HG03469 (cell line): ENCODE results near the gene TOLLIP.

Source experiments
- ATAC-seq: cut with Tn5 transposase; IDR thresholded peaks from one replicate; pipeline ENCODE4 v1.9.1; 2021; ENCODE audit warnings: mild to moderate bottlenecking, moderate library complexity, moderate number of reproducible peaks; ENCODE audit not compliant: unreplicated experiment

The TOLLIP gene

GRCh38 chr11:1317993-1318392 is 8.6 kb upstream of the TOLLIP start:
- ATAC-seq, result no peak

- no peak for ATAC-seq
Measured at GRCh38 chr11:1317432-1317831, 8.0 kb upstream of the TOLLIP start.

- no peak for ATAC-seq
Measured at GRCh38 chr11:1310772-1311468, 1.5 kb upstream of the TOLLIP start.

DNA sequence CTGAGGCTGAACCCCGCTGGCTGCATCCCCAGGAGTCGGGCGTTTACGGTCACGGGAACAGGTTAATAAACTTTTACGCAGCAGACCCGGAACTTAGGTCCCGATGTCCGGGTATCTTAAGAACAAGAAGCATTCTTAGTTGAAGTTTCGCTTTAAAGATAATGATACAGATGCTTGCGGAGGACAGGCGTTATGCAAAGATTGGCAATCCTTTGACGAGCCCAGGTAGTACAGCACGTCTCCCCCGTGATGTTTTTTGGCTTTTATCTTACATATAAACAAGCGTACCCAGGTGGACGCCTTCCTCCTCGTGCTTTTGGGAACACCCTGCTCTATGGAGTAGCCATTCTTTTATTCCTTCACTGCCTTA is 871 bp upstream of the TOLLIP start:
- no peak for ATAC-seq

DNA sequence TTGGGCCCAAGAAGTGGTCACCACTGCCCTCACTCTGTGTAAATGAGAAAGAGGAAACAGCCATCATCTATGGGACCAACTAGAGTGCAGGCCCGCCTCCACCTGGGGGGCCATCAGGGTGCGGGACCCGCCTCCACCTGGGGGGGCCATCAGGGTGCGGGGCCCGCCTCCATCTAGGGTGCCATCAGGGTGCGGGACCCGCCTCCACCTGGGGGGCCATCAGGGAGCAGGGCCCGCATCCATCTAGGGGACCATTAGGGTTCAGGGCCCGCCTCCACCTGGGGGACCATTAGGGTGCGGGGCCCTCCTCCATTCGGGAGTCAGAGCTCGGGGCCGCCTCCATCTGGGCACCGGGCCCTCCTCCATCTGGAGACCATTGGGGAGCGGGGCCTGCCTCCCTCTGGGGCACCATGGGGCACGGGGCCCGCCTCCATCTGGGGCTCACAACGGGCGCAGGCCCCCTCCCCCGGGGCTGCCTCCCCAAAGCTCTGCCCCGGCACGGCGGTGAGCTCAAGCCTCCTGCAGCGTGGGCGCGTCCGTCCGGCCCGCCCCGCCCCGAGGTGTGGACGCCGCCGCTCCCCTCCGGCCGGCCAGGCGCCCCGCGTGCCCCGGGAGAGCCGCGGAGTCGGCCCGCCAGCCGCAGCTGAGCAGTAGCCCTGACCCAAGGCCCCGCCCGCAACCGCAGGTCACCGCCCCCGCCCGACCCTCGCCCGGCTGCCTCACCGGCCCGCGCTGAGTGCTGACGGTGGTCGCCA is 512 bp downstream of the TOLLIP start:
- peak; percentile 5 for ATAC-seq

GRCh38 chr11:1307998-1308742 is 1.3 kb downstream of the TOLLIP start:
- ATAC-seq, result no peak

- no peak for ATAC-seq
Measured at GRCh38 chr11:1307163-1307870, 2.1 kb downstream of the TOLLIP start.

DNA sequence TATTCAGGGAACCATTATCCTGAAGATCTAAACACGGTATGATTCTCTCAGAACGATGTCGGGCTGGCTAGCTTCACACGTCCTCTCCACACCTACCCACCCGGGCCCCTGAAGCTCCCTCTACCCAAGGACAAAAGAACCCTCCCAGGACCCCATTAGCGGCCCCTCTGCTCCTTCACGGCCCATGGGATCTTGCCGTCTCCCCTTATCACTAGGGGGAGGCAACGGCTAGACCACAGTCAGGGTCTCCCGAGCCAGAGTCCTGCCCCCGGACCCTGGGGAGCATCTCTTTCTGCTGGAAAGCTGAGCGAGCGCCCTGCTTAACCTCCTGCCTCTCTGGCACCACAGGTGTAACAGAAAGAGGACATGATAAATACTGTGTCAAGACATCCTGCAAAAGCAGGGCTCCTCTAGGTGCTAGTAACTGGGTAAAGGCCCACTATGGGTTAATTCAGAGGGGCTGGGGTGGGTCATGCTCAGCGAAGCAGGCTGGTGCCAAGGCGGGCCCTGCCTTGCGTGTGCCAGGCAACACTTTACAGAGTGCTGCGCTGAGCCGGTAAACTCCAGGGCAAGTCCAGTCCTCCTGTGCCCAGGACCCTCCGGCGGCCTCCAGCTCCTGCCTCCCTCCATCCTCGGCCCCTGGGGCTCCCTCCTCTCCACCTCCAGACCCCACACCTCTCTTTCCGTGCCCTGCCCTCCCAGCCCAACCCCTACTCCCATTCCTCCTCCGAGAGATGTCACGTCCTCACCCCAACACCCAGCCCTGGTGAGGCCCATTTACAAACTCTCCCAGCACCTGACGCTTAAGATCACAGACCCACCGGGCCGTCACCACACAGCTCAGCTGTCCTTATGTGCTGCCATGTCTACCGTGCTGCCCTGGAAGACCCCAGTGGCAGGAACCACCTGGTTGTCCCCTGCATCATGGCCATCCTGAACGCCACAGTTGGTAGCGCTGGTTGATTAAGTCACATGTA is 3.0 kb downstream of the TOLLIP start:
- no peak for ATAC-seq

- no peak for ATAC-seq
Measured at GRCh38 chr11:1305501-1306056, 3.9 kb downstream of the TOLLIP start.

DNA sequence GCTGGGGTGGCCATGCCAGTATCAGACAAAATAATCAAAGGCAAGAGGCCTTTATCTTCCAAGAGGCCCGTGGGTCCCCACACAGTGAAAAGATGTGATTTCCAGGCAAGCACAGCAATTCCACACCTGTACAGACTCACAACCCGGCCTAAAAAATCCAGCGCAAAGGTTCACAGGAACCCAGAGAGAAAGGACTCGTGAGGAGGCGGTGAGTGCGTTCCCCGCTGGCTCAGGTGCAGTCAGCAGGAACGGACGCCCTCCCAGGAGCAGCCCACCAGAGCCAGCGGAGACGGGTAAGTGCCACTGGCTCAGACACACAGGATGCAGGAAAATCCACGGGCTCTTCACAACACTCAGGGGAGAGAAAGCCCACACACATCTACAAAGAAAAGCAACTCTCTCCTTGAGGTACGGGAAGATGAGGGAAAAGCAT is 4.4 kb downstream of the TOLLIP start:
- ATAC-seq, result no peak

DNA sequence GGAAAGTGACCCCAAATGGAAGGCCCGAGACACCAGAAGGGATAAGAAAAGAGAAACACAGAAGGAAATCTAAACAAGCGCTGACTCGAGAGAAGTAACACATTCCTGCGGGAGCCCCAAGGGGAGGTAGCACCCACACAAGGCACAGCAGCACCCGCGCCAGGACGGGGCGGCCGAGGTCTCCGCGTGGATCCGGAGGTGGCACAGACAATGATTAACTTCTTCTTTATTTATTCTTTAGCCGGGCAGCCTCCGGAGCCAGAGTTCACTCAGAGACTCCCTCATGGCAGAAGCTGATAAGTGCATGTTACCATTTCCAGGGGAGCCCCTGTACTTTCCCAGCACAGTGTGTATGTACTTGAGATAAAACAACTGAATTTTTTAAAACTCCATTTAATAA is 5.1 kb downstream of the TOLLIP start:
- no peak for ATAC-seq

GRCh38 chr11:1303973-1304372 is 5.5 kb downstream of the TOLLIP start:
- no peak for ATAC-seq

DNA sequence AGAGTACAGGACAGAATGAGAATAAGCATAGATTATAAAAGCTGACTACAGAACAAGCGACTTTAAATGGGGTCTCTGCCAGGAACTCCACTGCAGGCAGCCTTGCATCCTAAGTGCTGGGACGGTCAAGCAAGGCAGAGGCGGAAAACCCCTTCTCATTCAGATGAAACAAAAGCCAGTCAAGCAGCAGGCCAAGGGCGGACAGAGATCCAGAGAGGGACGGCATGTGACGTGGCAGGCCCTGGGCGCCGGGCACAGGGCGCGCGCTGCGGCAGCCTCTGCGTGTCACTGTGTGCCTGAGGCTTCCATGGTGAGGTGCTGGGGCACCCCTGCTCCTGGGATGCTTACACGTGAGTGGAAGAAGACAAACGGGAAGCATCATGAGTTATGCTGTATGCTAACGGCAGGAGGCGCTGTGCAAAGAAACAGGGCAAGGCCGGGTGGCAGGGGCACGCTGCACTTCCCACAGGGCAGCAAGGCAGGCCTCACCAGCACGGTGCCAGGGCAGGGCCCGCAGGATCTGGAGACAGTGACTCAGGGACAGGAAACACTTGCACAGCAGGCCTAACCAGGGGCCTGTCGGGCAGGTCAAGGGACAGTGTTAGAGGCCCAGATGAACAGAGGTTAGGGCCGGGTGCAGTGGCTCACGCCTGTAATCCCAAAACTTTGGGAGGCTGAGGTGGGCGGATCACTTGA is 6.2 kb downstream of the TOLLIP start:
- ATAC-seq, result no peak

DNA sequence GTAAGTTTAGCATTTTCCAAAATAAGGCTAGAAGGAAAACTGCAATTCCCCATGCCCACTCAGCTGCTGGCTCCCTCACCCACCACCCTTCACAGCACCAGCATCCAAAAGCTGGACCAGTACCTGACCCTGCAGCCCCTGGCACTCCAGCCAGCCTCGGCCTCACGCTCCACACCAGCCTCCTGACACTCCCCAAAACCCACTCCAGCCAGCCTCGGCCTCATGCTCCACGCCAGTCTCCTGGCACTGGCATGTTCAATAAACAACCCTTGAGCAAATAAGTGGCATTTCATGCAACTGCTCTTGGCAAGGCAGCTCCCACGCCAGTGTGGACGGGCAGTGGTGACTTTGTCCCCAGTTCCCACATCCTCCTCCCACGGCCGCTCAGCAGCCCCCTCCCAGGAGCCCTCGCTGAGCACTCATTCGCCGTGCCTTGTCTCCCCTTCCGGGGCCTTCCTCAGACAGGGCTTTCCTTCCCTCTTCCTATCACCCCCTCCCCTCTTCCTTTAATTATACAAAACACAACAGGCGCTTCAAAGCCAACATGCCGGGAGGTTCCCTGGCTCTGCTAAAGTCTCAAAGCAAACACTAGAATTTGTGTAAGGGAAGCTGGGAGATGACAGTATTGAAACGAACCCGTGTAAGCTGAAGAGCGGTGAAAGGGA is 6.8 kb downstream of the TOLLIP start:
- ATAC-seq, result no peak

DNA sequence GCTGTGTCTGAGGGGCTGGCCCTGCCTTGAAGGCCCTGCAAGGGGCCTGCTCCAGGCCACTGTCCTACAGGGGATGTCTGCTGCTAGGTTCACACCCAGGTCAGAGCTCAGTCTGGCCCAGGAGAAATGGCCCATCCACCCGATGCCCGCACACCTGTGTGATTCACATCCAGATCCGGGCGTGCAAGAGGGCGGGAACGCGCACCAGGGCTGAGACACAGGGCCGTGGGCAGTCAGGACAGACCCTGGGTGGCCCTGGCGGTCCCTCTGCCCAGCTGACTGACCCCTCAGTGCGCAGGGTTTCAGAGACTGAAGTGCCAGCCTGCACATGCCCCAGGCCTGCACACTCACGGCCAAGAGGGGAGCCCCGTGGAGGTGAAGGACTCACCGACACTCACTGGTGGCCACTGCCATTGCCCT is 7.4 kb downstream of the TOLLIP start:
- no peak for ATAC-seq

DNA sequence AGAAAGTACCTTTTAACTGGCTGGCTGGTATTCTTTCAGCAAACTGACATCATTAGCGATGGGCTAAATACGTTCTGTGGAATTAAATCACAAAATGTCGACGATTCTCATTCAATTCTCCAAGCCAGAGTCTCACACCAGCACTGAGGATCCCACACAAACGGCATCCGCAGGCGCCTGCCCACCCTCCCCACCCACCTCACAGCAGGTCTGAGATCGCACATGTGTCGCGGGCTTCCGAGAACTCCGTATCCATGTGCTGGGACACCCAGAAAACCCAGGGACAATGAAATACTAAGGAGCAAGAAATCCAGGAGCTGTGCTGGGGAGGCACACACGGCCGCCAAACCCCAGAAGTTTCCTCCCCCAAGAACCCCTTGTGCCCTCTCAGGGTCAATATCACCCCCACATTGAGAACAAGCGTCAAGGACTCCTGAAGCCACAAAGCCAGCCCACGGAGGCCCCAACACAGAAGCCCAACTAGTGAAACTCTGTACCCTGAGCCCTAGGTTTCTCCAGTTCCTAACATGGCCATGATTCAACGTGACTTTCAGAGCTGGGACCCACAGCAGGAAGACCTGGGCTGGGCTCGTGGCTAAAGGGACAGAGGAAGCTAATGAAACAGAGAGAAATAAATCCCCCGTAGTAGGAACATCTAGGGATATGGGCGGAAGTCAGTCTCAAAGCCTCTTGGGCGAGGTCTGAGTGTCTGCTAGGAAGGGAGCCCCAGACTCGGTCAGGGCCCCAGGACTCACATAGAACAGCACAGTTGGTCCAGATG is 8.0 kb downstream of the TOLLIP start:
- no peak for ATAC-seq

DNA sequence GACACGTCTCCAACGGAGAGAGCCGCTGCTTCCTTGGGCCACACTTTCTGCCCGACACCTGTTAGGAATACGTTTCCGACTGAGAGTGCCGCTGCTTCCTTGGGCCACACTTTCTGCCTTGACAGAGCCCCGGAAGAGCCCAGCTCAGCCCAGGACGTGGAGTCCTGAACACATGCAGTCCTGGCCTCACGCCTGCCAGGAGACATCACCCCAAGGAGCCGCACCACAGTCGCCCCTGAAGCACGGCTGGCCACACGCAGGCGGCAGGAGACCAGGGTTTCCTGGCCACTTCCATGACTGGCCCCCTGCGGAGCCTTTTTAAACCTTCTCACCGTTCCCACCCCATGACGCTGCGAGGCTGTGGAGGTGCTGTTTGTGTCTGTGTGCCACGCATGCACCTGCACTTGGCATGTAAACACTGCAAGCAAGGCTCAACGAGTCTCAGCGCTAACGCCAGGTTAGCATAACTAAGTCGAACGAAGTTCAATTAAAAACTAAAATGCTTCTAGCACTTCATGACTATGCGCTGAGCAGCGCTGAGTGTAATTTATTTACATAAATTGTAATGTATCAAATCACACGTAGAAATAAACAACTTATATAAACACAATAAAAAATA is 8.8 kb downstream of the TOLLIP start:
- ATAC-seq, result no peak
